OCI-LY1 (cell line): ENCODE measurements around the gene KHDC4.

ENCODE experiments used
- EZH2 ChIP-seq: fragments of 200-600 bp; sonication (generic), shearing (Covaris generic); IDR thresholded peaks from 2 replicates; pipeline ENCODE4 v1.8.0; 2017; ENCODE audit warnings: borderline replicate concordance, mixed run types, mild to moderate bottlenecking, antibody characterized with exemption, low read length, moderate library complexity, mixed read lengths
- TF ChIP-seq, protein P1 (sequence below): fragments of 200-600 bp; sonication (generic), shearing (Covaris generic); IDR thresholded peaks from 2 replicates; pipeline ENCODE4 v1.5.1; 2017; ENCODE audit warnings: mild to moderate bottlenecking, antibody characterized with exemption, low read length, moderate library complexity, mixed read lengths

DNA sequence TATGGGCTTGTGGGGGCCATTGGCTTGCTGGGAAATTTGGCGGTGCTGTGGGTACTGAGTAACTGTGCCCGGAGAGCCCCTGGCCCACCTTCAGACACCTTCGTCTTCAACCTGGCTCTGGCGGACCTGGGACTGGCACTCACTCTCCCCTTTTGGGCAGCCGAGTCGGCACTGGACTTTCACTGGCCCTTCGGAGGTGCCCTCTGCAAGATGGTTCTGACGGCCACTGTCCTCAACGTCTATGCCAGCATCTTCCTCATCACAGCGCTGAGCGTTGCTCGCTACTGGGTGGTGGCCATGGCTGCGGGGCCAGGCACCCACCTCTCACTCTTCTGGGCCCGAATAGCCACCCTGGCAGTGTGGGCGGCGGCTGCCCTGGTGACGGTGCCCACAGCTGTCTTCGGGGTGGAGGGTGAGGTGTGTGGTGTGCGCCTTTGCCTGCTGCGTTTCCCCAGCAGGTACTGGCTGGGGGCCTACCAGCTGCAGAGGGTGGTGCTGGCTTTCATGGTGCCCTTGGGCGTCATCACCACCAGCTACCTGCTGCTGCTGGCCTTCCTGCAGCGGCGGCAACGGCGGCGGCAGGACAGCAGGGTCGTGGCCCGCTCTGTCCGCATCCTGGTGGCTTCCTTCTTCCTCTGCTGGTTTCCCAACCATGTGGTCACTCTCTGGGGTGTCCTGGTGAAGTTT lies 7.8 kb upstream of the KHDC4 start:
- TF ChIP-seq, protein P1, sequence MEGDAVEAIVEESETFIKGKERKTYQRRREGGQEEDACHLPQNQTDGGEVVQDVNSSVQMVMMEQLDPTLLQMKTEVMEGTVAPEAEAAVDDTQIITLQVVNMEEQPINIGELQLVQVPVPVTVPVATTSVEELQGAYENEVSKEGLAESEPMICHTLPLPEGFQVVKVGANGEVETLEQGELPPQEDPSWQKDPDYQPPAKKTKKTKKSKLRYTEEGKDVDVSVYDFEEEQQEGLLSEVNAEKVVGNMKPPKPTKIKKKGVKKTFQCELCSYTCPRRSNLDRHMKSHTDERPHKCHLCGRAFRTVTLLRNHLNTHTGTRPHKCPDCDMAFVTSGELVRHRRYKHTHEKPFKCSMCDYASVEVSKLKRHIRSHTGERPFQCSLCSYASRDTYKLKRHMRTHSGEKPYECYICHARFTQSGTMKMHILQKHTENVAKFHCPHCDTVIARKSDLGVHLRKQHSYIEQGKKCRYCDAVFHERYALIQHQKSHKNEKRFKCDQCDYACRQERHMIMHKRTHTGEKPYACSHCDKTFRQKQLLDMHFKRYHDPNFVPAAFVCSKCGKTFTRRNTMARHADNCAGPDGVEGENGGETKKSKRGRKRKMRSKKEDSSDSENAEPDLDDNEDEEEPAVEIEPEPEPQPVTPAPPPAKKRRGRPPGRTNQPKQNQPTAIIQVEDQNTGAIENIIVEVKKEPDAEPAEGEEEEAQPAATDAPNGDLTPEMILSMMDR: no peak
- no peak for TF ChIP-seq EZH2
